ENCODE data around the gene ZNF488.
"Not testable (repeated sequence)": the region's sequence is repeated elsewhere in the genome, so short reads cannot be mapped to it uniquely, and the experiment has no call there.

ZNF488 gene

GRCh38 chr10:47384148-47384921, at the start of gene ZNF488:
TSS of gene ZNF488 (minus strand) at chr10:47384293. CDS start at chr10:47368829, 15,464 bp downstream.
- Histone ChIP-seq H3K27ac (peak within 1 kb of the TSS; percentile 68), H4K20me1 (no peaks in the 10 kb centered on the region), H3K27me3 (no peaks in the 10 kb centered on the region), H3K36me3 (no peaks in the 10 kb centered on the region), H3K4me1 (peaks cover 17% of the 10 kb centered on the region), H3K9ac (peak within 1 kb of the TSS; percentile 77), H3K4me2 (peak within 1 kb of the TSS; percentile 89), H3K4me3 (peak within 1 kb of the TSS; percentile 78), H3K9me3 (peaks cover 8% of the 10 kb centered on the region)
- no peak for TF ChIP-seq Cebpa-rat (IDR thresholded peaks at IDR 0.05)

GRCh38 chr10:47425813-47426419, 41.8 kb upstream of the ZNF488 start:
- H3K27ac ChIP-seq: no peak overlapping the region
- no peak overlapping the region for H3K9ac ChIP-seq
- H3K9me3 ChIP-seq: no peaks in the 10 kb centered on the region
- H3K4me2 ChIP-seq: no peak overlapping the region
- H4K20me1 ChIP-seq: no peaks in the 10 kb centered on the region
- no peaks in the 10 kb centered on the region for H3K4me1 ChIP-seq
- no peaks in the 10 kb centered on the region for H3K36me3 ChIP-seq
- H3K27me3 ChIP-seq: no peaks in the 10 kb centered on the region
- no peak for TF ChIP-seq Cebpa-rat (IDR thresholded peaks at IDR 0.05)
- no peak overlapping the region for H3K4me3 ChIP-seq

GRCh38 chr10:47424231-47424630, 40.1 kb upstream of the ZNF488 start:
- Histone ChIP-seq H3K4me3 (no peak overlapping the region), H3K27me3 (no peaks in the 10 kb centered on the region), H4K20me1 (no peaks in the 10 kb centered on the region), H3K36me3 (no peaks in the 10 kb centered on the region), H3K27ac (no peak overlapping the region), H3K4me1 (no peaks in the 10 kb centered on the region), H3K9ac (no peak overlapping the region), H3K9me3 (no peaks in the 10 kb centered on the region), H3K4me2 (no peak overlapping the region)
- TF ChIP-seq Cebpa-rat (IDR thresholded peaks at IDR 0.05): no peak

GRCh38 chr10:47423476-47423875, 39.4 kb upstream of the ZNF488 start:
- TF ChIP-seq Cebpa-rat (IDR thresholded peaks at IDR 0.05): no peak
- H3K4me2 ChIP-seq: no peak overlapping the region
- H3K9ac ChIP-seq: no peak overlapping the region
- no peaks in the 10 kb centered on the region for H3K4me1 ChIP-seq
- H4K20me1 ChIP-seq: no peaks in the 10 kb centered on the region
- no peaks in the 10 kb centered on the region for H3K36me3 ChIP-seq
- no peaks in the 10 kb centered on the region for H3K9me3 ChIP-seq
- H3K27ac ChIP-seq: no peak overlapping the region
- no peaks in the 10 kb centered on the region for H3K27me3 ChIP-seq
- H3K4me3 ChIP-seq: no peak overlapping the region

GRCh38 chr10:47421057-47421952, 37.2 kb upstream of the ZNF488 start:
- H3K4me1 ChIP-seq: no peaks in the 10 kb centered on the region
- no peaks in the 10 kb centered on the region for H4K20me1 ChIP-seq
- H3K9ac ChIP-seq: no peak overlapping the region
- no peak overlapping the region for H3K4me2 ChIP-seq
- no peak for TF ChIP-seq Cebpa-rat (IDR thresholded peaks at IDR 0.05)
- no peaks in the 10 kb centered on the region for H3K9me3 ChIP-seq
- no peaks in the 10 kb centered on the region for H3K27me3 ChIP-seq
- H3K36me3 ChIP-seq: no peaks in the 10 kb centered on the region
- no peak overlapping the region for H3K27ac ChIP-seq
- no peak overlapping the region for H3K4me3 ChIP-seq

- Histone ChIP-seq H3K4me2 (no peak overlapping the region), H3K27ac (no peak overlapping the region), H4K20me1 (no peaks in the 10 kb centered on the region), H3K36me3 (no peaks in the 10 kb centered on the region), H3K9me3 (no peaks in the 10 kb centered on the region), H3K4me3 (no peak overlapping the region), H3K9ac (no peak overlapping the region), H3K27me3 (no peaks in the 10 kb centered on the region), H3K4me1 (no peaks in the 10 kb centered on the region)
- no peak for TF ChIP-seq Cebpa-rat (IDR thresholded peaks at IDR 0.05)
Measured at GRCh38 chr10:47420305-47421056, 36.4 kb upstream of the ZNF488 start.

- TF ChIP-seq Cebpa-rat (IDR thresholded peaks at IDR 0.05): no peak
- H3K4me2 ChIP-seq: no peak overlapping the region
- H3K36me3 ChIP-seq: no peaks in the 10 kb centered on the region
- no peak overlapping the region for H3K27ac ChIP-seq
- H3K9ac ChIP-seq: no peak overlapping the region
- no peaks in the 10 kb centered on the region for H3K9me3 ChIP-seq
- H3K4me3 ChIP-seq: no peak overlapping the region
- no peaks in the 10 kb centered on the region for H3K27me3 ChIP-seq
- H3K4me1 ChIP-seq: no peaks in the 10 kb centered on the region
- no peaks in the 10 kb centered on the region for H4K20me1 ChIP-seq
Measured at GRCh38 chr10:47419421-47419820, 35.3 kb upstream of the ZNF488 start.

GRCh38 chr10:47418966-47419365, 34.9 kb upstream of the ZNF488 start:
- no peak for TF ChIP-seq Cebpa-rat (IDR thresholded peaks at IDR 0.05)
- H3K4me2 ChIP-seq: no peak overlapping the region
- no peak overlapping the region for H3K27ac ChIP-seq
- no peaks in the 10 kb centered on the region for H3K27me3 ChIP-seq
- no peaks in the 10 kb centered on the region for H3K36me3 ChIP-seq
- H3K4me1 ChIP-seq: no peaks in the 10 kb centered on the region
- H4K20me1 ChIP-seq: no peaks in the 10 kb centered on the region
- H3K9ac ChIP-seq: no peak overlapping the region
- no peaks in the 10 kb centered on the region for H3K9me3 ChIP-seq
- H3K4me3 ChIP-seq: no peak overlapping the region

- no peak overlapping the region for H3K4me3 ChIP-seq
- H3K36me3 ChIP-seq: no peaks in the 10 kb centered on the region
- no peaks in the 10 kb centered on the region for H3K27me3 ChIP-seq
- H4K20me1 ChIP-seq: no peaks in the 10 kb centered on the region
- no peak overlapping the region for H3K27ac ChIP-seq
- H3K4me2 ChIP-seq: no peak overlapping the region
- no peaks in the 10 kb centered on the region for H3K4me1 ChIP-seq
- TF ChIP-seq Cebpa-rat (IDR thresholded peaks at IDR 0.05): no peak
- H3K9ac ChIP-seq: no peak overlapping the region
- H3K9me3 ChIP-seq: no peaks in the 10 kb centered on the region
Measured at GRCh38 chr10:47418321-47418720, 34.2 kb upstream of the ZNF488 start.

- H3K27ac ChIP-seq, H3K27me3 ChIP-seq, H3K9me3 ChIP-seq, H3K4me1 ChIP-seq, H3K4me3 ChIP-seq, H3K4me2 ChIP-seq, H3K9ac ChIP-seq, H3K36me3 ChIP-seq, H4K20me1 ChIP-seq: not testable (repeated sequence)
Measured at GRCh38 chr10:47416305-47417218, 32.5 kb upstream of the ZNF488 start.

Measured in BLaER1 (cell line).